Measurements from ENCODE around the gene NYNRIN.

DNA sequence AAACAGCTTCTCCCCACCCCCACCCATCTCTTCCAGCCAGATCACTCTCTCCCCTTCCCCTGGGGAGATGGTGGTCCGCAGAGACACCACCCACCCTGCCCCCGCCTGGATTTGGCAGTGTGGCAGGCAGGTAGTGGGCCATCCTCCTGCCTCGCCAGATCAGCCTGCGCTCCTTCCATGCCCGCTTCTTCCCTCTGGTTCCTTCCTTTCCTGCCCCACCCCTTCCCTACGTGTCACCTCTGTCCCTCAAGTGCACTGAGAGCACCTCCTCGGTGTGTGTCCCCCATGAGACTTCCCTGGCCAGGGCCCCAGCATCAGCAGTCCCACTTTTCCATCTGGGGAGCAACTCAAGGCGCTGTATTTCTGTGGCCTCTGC, 632 bp downstream of the NYNRIN start:
- TF ChIP-seq, protein P1, sequence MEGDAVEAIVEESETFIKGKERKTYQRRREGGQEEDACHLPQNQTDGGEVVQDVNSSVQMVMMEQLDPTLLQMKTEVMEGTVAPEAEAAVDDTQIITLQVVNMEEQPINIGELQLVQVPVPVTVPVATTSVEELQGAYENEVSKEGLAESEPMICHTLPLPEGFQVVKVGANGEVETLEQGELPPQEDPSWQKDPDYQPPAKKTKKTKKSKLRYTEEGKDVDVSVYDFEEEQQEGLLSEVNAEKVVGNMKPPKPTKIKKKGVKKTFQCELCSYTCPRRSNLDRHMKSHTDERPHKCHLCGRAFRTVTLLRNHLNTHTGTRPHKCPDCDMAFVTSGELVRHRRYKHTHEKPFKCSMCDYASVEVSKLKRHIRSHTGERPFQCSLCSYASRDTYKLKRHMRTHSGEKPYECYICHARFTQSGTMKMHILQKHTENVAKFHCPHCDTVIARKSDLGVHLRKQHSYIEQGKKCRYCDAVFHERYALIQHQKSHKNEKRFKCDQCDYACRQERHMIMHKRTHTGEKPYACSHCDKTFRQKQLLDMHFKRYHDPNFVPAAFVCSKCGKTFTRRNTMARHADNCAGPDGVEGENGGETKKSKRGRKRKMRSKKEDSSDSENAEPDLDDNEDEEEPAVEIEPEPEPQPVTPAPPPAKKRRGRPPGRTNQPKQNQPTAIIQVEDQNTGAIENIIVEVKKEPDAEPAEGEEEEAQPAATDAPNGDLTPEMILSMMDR (IDR thresholded peaks at IDR 0.05) = no peak
- no peak for TF ChIP-seq POLR2A (IDR thresholded peaks at IDR 0.05)
